K562 (cell line): Measurements from ENCODE around the gene TESK2. TPM values are rescaled to one million over a fixed set of nuclear protein-coding genes. Genes with fewer than 3 reads are reported as not detected.

Experiments
- ATAC-seq: fragments of 200-7000 bp; cut with Tn5 transposase; 3 replicates; pipeline ENCODE4 v1.9.1; 2020; ENCODE audit warnings: moderate library complexity
- BruUV-seq: library from RNA; stranded (reverse); fragments of 400-500 nt; replicated peaks from 2 replicates; lab custom pipeline; 2021; lab: Mats Ljungman, UMichigan
- CTCF ChIA-PET: fragments of 300-600 bp; formaldehyde crosslinking; extraction: SDS; loops from one replicate; lab custom pipeline; 2021; ENCODE audit warnings: low intra/inter-chr PET ratio; lab: Yijun Ruan, JAX
- POLR2A ChIA-PET: fragments of 300-600, 350-650 bp; sonication (Branson Sonifier 250); formaldehyde crosslinking; extraction: SDS; loops from one replicate; lab custom pipeline; 2021; ENCODE audit warnings: antibody characterized with exemption, inconsistent platforms; lab: Yijun Ruan, JAX
- DNase-seq, 4 experiments: peaks; one replicate each; pipeline versions ENCODE4 v3.0.0 to v3.0.0-alpha.2; 2011 to 2018; ENCODE audit warnings: low spot score in 3 of 4, mixed read lengths in 3 of 4; ENCODE audit errors: extremely low read depth in 1 of 4
- FAIRE-seq: peaks from 2 replicates; lab custom pipeline; 2011; peaks lifted over from hg19 to GRCh38; lab: Jason Lieb, UNC
- H2AFZ ChIP-seq: 2 replicates; pipeline ENCODE4 v1.6.0; 2011; ENCODE audit warnings: low read depth, low read length, control low read depth, inconsistent platforms
- H3K27ac ChIP-seq: fragments of 200-600 bp; 3 replicates; pipeline ENCODE4 v1.8.0; 2011; ENCODE audit warnings: low read depth, mild to moderate bottlenecking, control low read depth, inconsistent platforms, low read length, moderate library complexity, mixed read lengths; ENCODE audit errors: extremely low read depth
- H3K27me3 ChIP-seq, 2 experiments: fragments of 300-600 bp in 1 of 2; 2 replicates in 1 of 2; 3 replicates in 1 of 2; pipeline versions ENCODE4 v1.6.0 to v1.8.0; 2011; ENCODE audit warnings: inconsistent platforms in 2 of 2, low read length in 2 of 2, mild to moderate bottlenecking in 1 of 2, mixed read lengths in 1 of 2, moderate library complexity in 1 of 2; ENCODE audit not compliant: control insufficient read depth in 2 of 2, insufficient read depth in 2 of 2
- H3K36me3 ChIP-seq: fragments of 300-600 bp; 3 replicates; pipeline ENCODE4 v1.8.0; 2011; ENCODE audit warnings: mild to moderate bottlenecking, low read length, inconsistent platforms; ENCODE audit not compliant: control insufficient read depth, insufficient read depth
- H3K4me1 ChIP-seq, 2 experiments: fragments of 200-600 bp in 1 of 2; replicated peaks in 1 of 2; 2 replicates in 1 of 2; 3 replicates in 1 of 2; pipeline versions ENCODE4 v1.5.1 to v1.8.0; 2011; ENCODE audit warnings: inconsistent platforms in 2 of 2, low read length in 2 of 2, mild to moderate bottlenecking in 1 of 2, mixed read lengths in 1 of 2, moderate library complexity in 1 of 2; ENCODE audit not compliant: control insufficient read depth in 2 of 2, insufficient read depth in 2 of 2
- H3K4me2 ChIP-seq: 2 replicates; pipeline ENCODE4 v1.6.1; 2011; ENCODE audit warnings: low read length, control low read depth, inconsistent platforms, mixed read lengths; ENCODE audit not compliant: insufficient read depth
- H3K4me3 ChIP-seq: fragments of 200-600 bp; sonication (generic), shearing (Covaris generic); 2 replicates; pipeline ENCODE4 v1.5.1; 2016; ENCODE audit warnings: control low read depth, inconsistent platforms
- H3K79me2 ChIP-seq: fragments of 200-600 bp; 3 replicates; pipeline ENCODE4 v1.8.0; 2011; ENCODE audit warnings: low read length, inconsistent platforms; ENCODE audit not compliant: control insufficient read depth, insufficient read depth
- H3K9ac ChIP-seq, 2 experiments: 2 replicates each; pipeline versions ENCODE4 v1.6.0 to v1.6.1; 2011; ENCODE audit warnings: low read depth in 2 of 2, low read length in 2 of 2, control low read depth in 1 of 2, inconsistent platforms in 1 of 2, mild to moderate bottlenecking in 1 of 2, mixed read lengths in 1 of 2; ENCODE audit not compliant: insufficient read depth in 1 of 2
- H3K9me1 ChIP-seq: one replicate; pipeline ENCODE4 v1.6.0; 2011; ENCODE audit warnings: inconsistent platforms, mild to moderate bottlenecking, low read length, moderate library complexity; ENCODE audit not compliant: control insufficient read depth, insufficient read depth
- H3K9me3 ChIP-seq: replicated peaks from 2 replicates; pipeline ENCODE4 v1.5.1; 2011; ENCODE audit warnings: low read depth, low read length, inconsistent platforms; ENCODE audit not compliant: control insufficient read depth, insufficient read depth
- H4K20me1 ChIP-seq: replicated peaks from 2 replicates; pipeline ENCODE4 v1.6.1; 2011; ENCODE audit warnings: low read length, inconsistent platforms, mixed read lengths; ENCODE audit not compliant: control insufficient read depth, insufficient read depth
- CHD4 ChIP-seq: fragments of 200-600 bp; sonication (generic); IDR thresholded peaks from 3 replicates; pipeline ENCODE4 v1.6.1; 2012; ENCODE audit warnings: low read depth, mild to moderate bottlenecking, mixed read lengths, low read length, inconsistent platforms; ENCODE audit not compliant: insufficient read depth, insufficient replicate concordance, poor library complexity, severe bottlenecking
- ESRRB ChIP-seq: fragments of 250-450 bp; sonication (Bioruptor Pico); IDR thresholded peaks from 2 replicates; pipeline ENCODE4 v1.5.0; 2020; ENCODE audit warnings: mild to moderate bottlenecking, moderate library complexity, borderline replicate concordance
- HDAC2 ChIP-seq: fragments of 450-650 bp; IDR thresholded peaks from 2 replicates; pipeline ENCODE4 v1.6.1; 2016; ENCODE audit warnings: mild to moderate bottlenecking
- HIVEP1 ChIP-seq: fragments of 250-450 bp; sonication (Bioruptor Pico); IDR thresholded peaks from 2 replicates; pipeline ENCODE4 v1.4.0; 2020; ENCODE audit warnings: mild to moderate bottlenecking
- HNRNPLL ChIP-seq: fragments of 200-400 bp; formaldehyde crosslinking; IDR thresholded peaks from 2 replicates; pipeline ENCODE4 v1.6.1; 2017; ENCODE audit warnings: low read length, low read depth, mild to moderate bottlenecking; ENCODE audit not compliant: poor library complexity, severe bottlenecking
- NFYB ChIP-seq: IDR thresholded peaks from 2 replicates; pipeline ENCODE4 v1.6.1; 2011; ENCODE audit warnings: mild to moderate bottlenecking, moderate library complexity; ENCODE audit not compliant: insufficient read length; ENCODE audit errors: extremely low read depth
- NR2F6 ChIP-seq: fragments of 450-650 bp; formaldehyde crosslinking; IDR thresholded peaks from 2 replicates; pipeline ENCODE4 v1.4.0; 2020; ENCODE audit warnings: mild to moderate bottlenecking
- PHB2 ChIP-seq: fragments of 450-650 bp; IDR thresholded peaks from 2 replicates; pipeline ENCODE4 v1.6.1; 2017; ENCODE audit warnings: low read depth
- PML ChIP-seq: IDR thresholded peaks from 2 replicates; pipeline ENCODE4 v1.6.1; 2012; ENCODE audit warnings: low read length, inconsistent platforms
- STAT5B ChIP-seq: fragments of 250-450 bp; sonication (Bioruptor Pico); IDR thresholded peaks from 2 replicates; pipeline ENCODE4 v1.8.0; 2021; ENCODE audit warnings: mild to moderate bottlenecking, inconsistent platforms
- U2AF2 ChIP-seq: fragments of 200-400 bp; formaldehyde crosslinking; optimal IDR thresholded peaks from 2 replicates; pipeline ENCODE3; 2017; ENCODE audit warnings: low read depth, mild to moderate bottlenecking, low read length
- ZBTB17 ChIP-seq: fragments of 450-650 bp; formaldehyde crosslinking; IDR thresholded peaks from 2 replicates; pipeline ENCODE4 v1.4.0; 2020; ENCODE audit warnings: mild to moderate bottlenecking
- ZNF24 ChIP-seq: fragments of 450-650 bp; IDR thresholded peaks from 2 replicates; pipeline ENCODE4 v1.6.1; 2016
- ZNF717 ChIP-seq: fragments of 250-450 bp; sonication (Bioruptor Pico); IDR thresholded peaks from 2 replicates; pipeline ENCODE4 v1.5.0; 2021
- WGBS: fragments of 100-300 bp; shearing (Covaris generic); methylation state at CpG from one replicate; pipeline ENCODE4 v1.1.6; 2016; ENCODE audit warnings: low coverage, mixed read lengths; ENCODE audit not compliant: insufficient coverage; ENCODE audit errors: missing lambda C conversion rate; 5-methylcytosine and 5-hydroxymethylcytosine counted together
- in situ Hi-C: fragments of 300-500 bp; cut with MboI; formaldehyde crosslinking; loops from 4 replicates; pipeline ENCODE4 v1.15.0; 2018; ENCODE audit warnings: inconsistent platforms, mixed read lengths
- intact Hi-C: fragments of 100-400 bp; cut with micrococcal nuclease; formaldehyde crosslinking; loops from 2 replicates; pipeline ENCODE4 v1.14.2; 2022
- polyA plus RNA-seq, 8 experiments: library from polyadenylated mRNA; depleted of rRNA in 4 of 8; stranded (reverse) in 5 of 8; unstranded in 3 of 8; fragments of >200 nt; fragmentation: Nextera tagmentation in 2 of 8; fragmentation: Illumina TruSeq in 1 of 8; extraction: Ambion mirVana in 2 of 8; extraction: Trizol in 1 of 8; gene quantifications; 2 replicates each; pipeline versions ENCODE4 v1.2.1 to v1.2.3, GENCODE V29; 2011 to 2014; ENCODE audit warnings: inconsistent platforms in 1 of 8, missing spikeins in 1 of 8
- total RNA-seq, 7 experiments: library from RNA; depleted of rRNA in 6 of 7; stranded (reverse); fragments of >200 nt in 6 of 7; fragmentation: Illumina TruSeq in 2 of 7; extraction: Trizol in 2 of 7; gene quantifications; 2 replicates each; pipeline versions ENCODE4 v1.2.1 to v1.2.3, GENCODE V29; 2011 to 2021; ENCODE audit warnings: low replicate concordance in 1 of 7
- TF ChIP-seq, protein P1 (sequence below), 3 experiments: fragments of 200-800 bp in 1 of 3; sonication (Bioruptor generic) in 1 of 3; sonication (generic) in 1 of 3; formaldehyde crosslinking in 1 of 3; IDR thresholded peaks; 2 replicates each; pipeline versions ENCODE4 v1.6.1 to v1.8.0; 2016 to 2022; ENCODE audit warnings: mild to moderate bottlenecking in 2 of 3, missing compliant biosample characterization in 2 of 3, missing genetic modification characterization in 2 of 3, missing genetic modification reagents in 1 of 3
- TF ChIP-seq, protein P2 (sequence below): fragments of 450-650 bp; formaldehyde crosslinking; IDR thresholded peaks from 2 replicates; pipeline ENCODE4 v1.4.0; 2020; ENCODE audit warnings: mild to moderate bottlenecking
- TF ChIP-seq, protein P3 (sequence below): fragments of 250-450 bp; sonication (Bioruptor Pico); IDR thresholded peaks from 2 replicates; pipeline ENCODE4 v1.5.0; 2021

Gene TESK2
- total and polyA plus RNA-seq, 9 of the 15 experiments (the other 6 are each of a cell fraction or from before 2014, with no cell fraction given): 1.6 to 5.3 (median 3.7) TPM

DNA sequence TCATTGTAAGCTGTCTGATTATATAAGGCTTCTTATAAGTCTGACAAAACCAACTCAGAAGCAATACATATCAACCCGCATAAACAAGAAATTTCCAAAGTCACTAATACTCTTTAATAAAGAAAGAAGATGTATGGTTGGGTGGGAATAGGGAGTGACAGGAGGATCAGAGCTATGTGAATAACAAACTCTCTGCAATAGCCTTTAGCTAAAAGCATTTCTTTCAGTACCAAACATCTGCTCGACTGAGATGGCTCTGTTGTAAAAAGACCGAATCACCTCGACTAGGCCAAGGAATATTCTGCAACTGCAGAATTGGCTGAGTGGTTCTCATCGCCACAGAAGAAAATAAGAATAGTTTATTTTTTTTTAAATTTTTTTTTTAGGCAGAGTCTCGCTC is 111.4 kb downstream of the TESK2 start:
- no peak for TF ChIP-seq PHB2
- TF ChIP-seq ZNF717: no peak
- TF ChIP-seq HDAC2: no peak
- no peak for TF ChIP-seq STAT5B (CRISPR knock-in tag)
- no peak for TF ChIP-seq NFYB
- TF ChIP-seq U2AF2: no peak
- TF ChIP-seq ZNF24: no peak
- no peak for TF ChIP-seq PML
- TF ChIP-seq, protein P1, sequence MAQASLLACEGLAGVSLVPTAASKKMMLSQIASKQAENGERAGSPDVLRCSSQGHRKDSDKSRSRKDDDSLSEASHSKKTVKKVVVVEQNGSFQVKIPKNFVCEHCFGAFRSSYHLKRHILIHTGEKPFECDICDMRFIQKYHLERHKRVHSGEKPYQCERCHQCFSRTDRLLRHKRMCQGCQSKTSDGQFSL (CRISPR knock-in tag; IDR thresholded peaks at IDR 0.05): no peak
- TF ChIP-seq, protein P1 (tag; IDR thresholded peaks at IDR 0.05): no peak
- no peak for TF ChIP-seq HNRNPLL
- TF ChIP-seq CHD4: no peak
- TF ChIP-seq HIVEP1 (CRISPR knock-in tag): no peak
- TF ChIP-seq NR2F6 (CRISPR knock-in tag): no peak
- TF ChIP-seq, protein P2, sequence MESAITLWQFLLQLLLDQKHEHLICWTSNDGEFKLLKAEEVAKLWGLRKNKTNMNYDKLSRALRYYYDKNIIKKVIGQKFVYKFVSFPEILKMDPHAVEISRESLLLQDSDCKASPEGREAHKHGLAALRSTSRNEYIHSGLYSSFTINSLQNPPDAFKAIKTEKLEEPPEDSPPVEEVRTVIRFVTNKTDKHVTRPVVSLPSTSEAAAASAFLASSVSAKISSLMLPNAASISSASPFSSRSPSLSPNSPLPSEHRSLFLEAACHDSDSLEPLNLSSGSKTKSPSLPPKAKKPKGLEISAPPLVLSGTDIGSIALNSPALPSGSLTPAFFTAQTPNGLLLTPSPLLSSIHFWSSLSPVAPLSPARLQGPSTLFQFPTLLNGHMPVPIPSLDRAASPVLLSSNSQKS (CRISPR knock-in tag): no peak
- TF ChIP-seq ZBTB17 (CRISPR knock-in tag): no peak
- TF ChIP-seq ESRRB (CRISPR knock-in tag): no peak
- TF ChIP-seq, protein P3, sequence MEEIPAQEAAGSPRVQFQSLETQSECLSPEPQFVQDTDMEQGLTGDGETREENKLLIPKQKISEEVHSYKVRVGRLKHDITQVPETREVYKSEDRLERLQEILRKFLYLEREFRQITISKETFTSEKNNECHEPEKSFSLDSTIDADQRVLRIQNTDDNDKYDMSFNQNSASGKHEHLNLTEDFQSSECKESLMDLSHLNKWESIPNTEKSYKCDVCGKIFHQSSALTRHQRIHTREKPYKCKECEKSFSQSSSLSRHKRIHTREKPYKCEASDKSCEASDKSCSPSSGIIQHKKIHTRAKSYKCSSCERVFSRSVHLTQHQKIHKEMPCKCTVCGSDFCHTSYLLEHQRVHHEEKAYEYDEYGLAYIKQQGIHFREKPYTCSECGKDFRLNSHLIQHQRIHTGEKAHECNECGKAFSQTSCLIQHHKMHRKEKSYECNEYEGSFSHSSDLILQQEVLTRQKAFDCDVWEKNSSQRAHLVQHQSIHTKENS (CRISPR knock-in tag): no peak
- Histone ChIP-seq H3K4me3 (no peak overlapping the region), H2AFZ (no peak overlapping the region), H3K9ac (no peak overlapping the region), H4K20me1 (no peaks in the 10 kb centered on the region), H3K4me2 (no peak overlapping the region), H3K4me1 (no peaks in the 10 kb centered on the region), H3K9me3 (no peaks in the 10 kb centered on the region), H3K9me1 (no peaks in the 10 kb centered on the region), H3K79me2 (no peaks in the 10 kb centered on the region), H3K27ac (no peak overlapping the region), H3K27me3 (no peaks in the 10 kb centered on the region; a peak in 1 of 5 replicates), H3K36me3 (no peaks in the 10 kb centered on the region)
- in situ Hi-C loops (no loop called here), intact Hi-C loops (no loop called here)
- no peak for FAIRE-seq
- no TSS peak for BruUV-seq
- ChIA-PET CTCF (no interaction called here), POLR2A (interaction anchor here (1.3 to 1.8 kb wide), 3 partner anchors 39 to 367 kb away, joined by 3 to 5 read pairs (median 5); partner anchors contain the start of genes MUTYH, PRDX1, TOE1 and UROD)
- ATAC-seq: no peak
- no peak for DNase-seq
- WGBS: 19% methylated on average over 6 of the region's 6 CpGs
